Endothelial cell of umbilical vein (primary cell): ENCODE results near the gene SP140L. TPM values are rescaled to one million over a fixed set of nuclear protein-coding genes. Genes with fewer than 3 reads are reported as not detected.

ENCODE experiments used
- Bru-seq: library from RNA; stranded (reverse); fragments of 400-500 nt; gene quantifications from one replicate; lab custom pipeline; 2021; lab: Mats Ljungman, UMichigan
- BruChase-seq, 2 experiments: library from RNA; stranded (reverse); fragments of 400-500 nt; gene quantifications; one replicate each; lab custom pipeline; 2021; lab: Mats Ljungman, UMichigan
- BruUV-seq: library from RNA; stranded (reverse); fragments of 400-500 nt; replicated peaks from 2 replicates; lab custom pipeline; 2021; lab: Mats Ljungman, UMichigan
- CTCF ChIA-PET: fragments of 300-600, 350-600 bp; sonication (Branson Sonifier 250); formaldehyde crosslinking; loops from one replicate; lab custom pipeline; 2021; ENCODE audit warnings: antibody characterized with exemption, inconsistent platforms; lab: Charles Lee
- POLR2A ChIA-PET: fragments of 300-600, 350-600 bp; sonication (Branson Sonifier 250); formaldehyde crosslinking; loops from one replicate; lab custom pipeline; 2021; ENCODE audit warnings: antibody characterized with exemption, inconsistent platforms; lab: Charles Lee
- DNase-seq: peaks from one replicate; pipeline ENCODE4 v3.0.0-alpha.2; 2011; ENCODE audit warnings: low read depth, low spot score
- FAIRE-seq: peaks from 2 replicates; lab custom pipeline; 2011; peaks lifted over from hg19 to GRCh38; lab: Jason Lieb, UNC
- H2AFZ ChIP-seq: 2 replicates; pipeline ENCODE4 v1.6.0; 2012; ENCODE audit warnings: low read depth, low read length, control low read depth, inconsistent platforms
- H3K27ac ChIP-seq: 2 replicates; pipeline ENCODE4 v1.5.1; 2011; ENCODE audit warnings: low read depth, mild to moderate bottlenecking, control low read depth, low read length, moderate library complexity; ENCODE audit not compliant: insufficient read depth
- H3K27me3 ChIP-seq, 2 experiments: 2 replicates each; pipeline versions ENCODE4 v1.6.0 to v1.6.1; 2011; ENCODE audit warnings: low read length in 2 of 2, mixed read lengths in 1 of 2; ENCODE audit not compliant: control insufficient read depth in 2 of 2, insufficient read depth in 2 of 2
- H3K36me3 ChIP-seq, 2 experiments: 2 replicates in 1 of 2; 3 replicates in 1 of 2; pipeline ENCODE4 v1.5.1; 2011; ENCODE audit warnings: low read length in 2 of 2, mild to moderate bottlenecking in 1 of 2, moderate library complexity in 1 of 2; ENCODE audit not compliant: control insufficient read depth in 2 of 2, insufficient read depth in 2 of 2; ENCODE audit errors: extremely low read depth in 1 of 2
- H3K4me1 ChIP-seq: 3 replicates; pipeline ENCODE4 v1.5.1; 2011; ENCODE audit warnings: mild to moderate bottlenecking, low read length; ENCODE audit not compliant: control insufficient read depth, insufficient read depth; ENCODE audit errors: extremely low read depth
- H3K4me2 ChIP-seq: 2 replicates; pipeline ENCODE4 v1.6.1; 2011; ENCODE audit warnings: low read length, control low read depth, mixed read lengths; ENCODE audit not compliant: insufficient read depth
- H3K4me3 ChIP-seq, 3 experiments: fragments of 200-600 bp in 1 of 3; sonication (generic), shearing (Covaris generic) in 1 of 3; replicated peaks in 1 of 3; 2 replicates each; pipeline ENCODE4 v1.5.1; 2011 to 2016; ENCODE audit warnings: control low read depth in 3 of 3, low read length in 3 of 3, mild to moderate bottlenecking in 2 of 3, inconsistent platforms in 1 of 3, low read depth in 1 of 3, moderate library complexity in 1 of 3; ENCODE audit not compliant: insufficient read depth in 1 of 3
- H3K79me2 ChIP-seq: 2 replicates; pipeline ENCODE4 v1.6.0; 2012; ENCODE audit warnings: low read length, inconsistent platforms; ENCODE audit not compliant: control insufficient read depth, insufficient read depth
- H3K9ac ChIP-seq: replicated peaks from 2 replicates; pipeline ENCODE3; 2011; ENCODE audit warnings: low read length, control low read depth; ENCODE audit not compliant: insufficient read depth; ENCODE audit errors: extremely low read depth
- H3K9me1 ChIP-seq: replicated peaks from 3 replicates; pipeline ENCODE4 v1.6.0; 2011; ENCODE audit warnings: mild to moderate bottlenecking, low read length; ENCODE audit not compliant: control insufficient read depth, insufficient read depth; ENCODE audit errors: extremely low read depth
- H3K9me3 ChIP-seq: replicated peaks from 2 replicates; pipeline ENCODE4 v1.5.1; 2012; ENCODE audit warnings: low read length, inconsistent platforms; ENCODE audit not compliant: control insufficient read depth, insufficient read depth
- H4K20me1 ChIP-seq: replicated peaks from 2 replicates; pipeline ENCODE3; 2011; ENCODE audit warnings: mild to moderate bottlenecking, low read length; ENCODE audit not compliant: control insufficient read depth, insufficient read depth; ENCODE audit errors: extremely low read depth
- EZH2 ChIP-seq: IDR thresholded peaks from 2 replicates; pipeline ENCODE4 v1.6.1; 2012; ENCODE audit warnings: borderline replicate concordance, low read depth, mild to moderate bottlenecking, moderate library complexity, low read length, inconsistent platforms; ENCODE audit not compliant: severe bottlenecking
- FOS ChIP-seq: IDR thresholded peaks from 2 replicates; pipeline ENCODE4 v1.6.1; 2011; ENCODE audit warnings: mild to moderate bottlenecking, low read length, moderate library complexity, borderline replicate concordance; ENCODE audit not compliant: insufficient read depth
- GATA2 ChIP-seq: IDR thresholded peaks from 2 replicates; pipeline ENCODE4 v1.7.0; 2011; ENCODE audit warnings: low read depth, mild to moderate bottlenecking, moderate library complexity, mixed read lengths, low read length; ENCODE audit not compliant: insufficient read length, insufficient read depth
- JUN ChIP-seq: IDR thresholded peaks from 2 replicates; pipeline ENCODE4 v1.6.1; 2011; ENCODE audit warnings: borderline replicate concordance, low read depth; ENCODE audit not compliant: insufficient read length, insufficient read depth
- MYC ChIP-seq: IDR thresholded peaks from one replicate; pipeline ENCODE4 v1.6.1; 2011; ENCODE audit warnings: mild to moderate bottlenecking, low read depth, low read length
- POLR2A ChIP-seq: IDR thresholded peaks from 2 replicates; pipeline ENCODE4 v1.6.1; 2012; ENCODE audit warnings: low read depth, mild to moderate bottlenecking, control low read depth, low read length
- POLR2AphosphoS5 ChIP-seq: IDR thresholded peaks from 2 replicates; pipeline ENCODE4 v1.6.1; 2012; ENCODE audit warnings: low read depth, mild to moderate bottlenecking, control low read depth, low read length, moderate library complexity; ENCODE audit not compliant: insufficient read depth
- dilution Hi-C: fragments of 300-500 bp; cut with MboI; formaldehyde crosslinking; loops from one replicate; pipeline ENCODE4 v1.15.0; 2019; ENCODE audit warnings: low sequenced_read_pairs; ENCODE audit not compliant: extremely low pct_ligation_motif_present
- intact Hi-C: fragments of 100-400 bp; cut with micrococcal nuclease; formaldehyde crosslinking; loops from one replicate; pipeline ENCODE4 v1.10.0; 2022
- long read RNA-seq: library from polyadenylated mRNA; stranded (forward); transcript quantifications from one replicate; pipeline ENCODE4 v2.0.0, GENCODE V29; 2021
- polyA minus RNA-seq, 3 experiments: library from RNA; depleted of rRNA, polyadenylated mRNA; stranded (reverse); fragments of >200 nt; gene quantifications; 1 replicate in 1 of 3; 2 replicates in 2 of 3; pipeline ENCODE4 v1.2.3, GENCODE V29; 2011
- polyA plus RNA-seq, 4 experiments: library from polyadenylated mRNA; depleted of rRNA in 3 of 4; stranded (reverse) in 3 of 4; unstranded in 1 of 4; fragments of >200 nt; gene quantifications; 2 replicates each; pipeline versions ENCODE4 v1.2.1 to v1.2.3, GENCODE V29; 2011 to 2012; ENCODE audit warnings: missing spikeins in 1 of 4
- total RNA-seq: library from RNA; stranded (reverse); gene quantifications from 2 replicates; pipeline ENCODE4 v1.2.3, GENCODE V29; 2021
- TF ChIP-seq, protein P1 (sequence below), 2 donors: IDR thresholded peaks; 1 replicate in 1 of 2; 2 replicates in 1 of 2; pipeline ENCODE4 v1.5.1; 2011; ENCODE audit warnings: low read length in 2 of 2, mild to moderate bottlenecking in 2 of 2, moderate library complexity in 2 of 2, control low read depth in 1 of 2, inconsistent platforms in 1 of 2, low read depth in 1 of 2; ENCODE audit not compliant: insufficient read depth in 1 of 2; ENCODE audit errors: extremely low read depth in 1 of 2
- TF ChIP-seq, protein P2 (sequence below): IDR thresholded peaks from 2 replicates; pipeline ENCODE4 v1.6.1; 2011; ENCODE audit not compliant: insufficient read depth, insufficient read length

SP140L gene
- total RNA-seq (21.4 and 27.3 TPM in 2 replicates), polyA plus RNA-seq (10.7 and 16.0 TPM in 2 replicates), polyA minus RNA-seq (16.0 and 17.8 TPM in 2 replicates), Bru-seq, nascent RNA (percentile 76 among the genes with signal in this experiment), BruChase-seq, experiment 1, labeled RNA remaining after a 6-hour chase (percentile 60 among the genes with signal in this experiment), BruChase-seq, experiment 2, labeled RNA remaining after a 2-hour chase (percentile 65 among the genes with signal in this experiment)
- 7.7 and 8.1 TPM in 2 replicates for polyA plus RNA-seq (2011; cell fraction: cytosol; rRNA removed)
- polyA plus RNA-seq (2011; cell fraction: nucleus; rRNA removed) = 49.3 and 51.8 TPM in 2 replicates
- 15.8 and 22.9 TPM in 2 replicates for polyA plus RNA-seq (2012)
- polyA minus RNA-seq (2011; cell fraction: cytosol; rRNA and poly(A)+ RNA removed) = 3.4 TPM
- 25.6 and 29.6 TPM in 2 replicates for polyA minus RNA-seq (2011; cell fraction: nucleus; rRNA and poly(A)+ RNA removed)
- long read RNA-seq, transcript SP140L-203 (19 exons, 2,665 nt) = major isoform, 10 of 33 reads
- long read RNA-seq, partial matches to known transcripts = 8 of 33 reads
- long read RNA-seq, other reads (novel, unspliced or antisense) = 12 of 33 reads

DNA sequence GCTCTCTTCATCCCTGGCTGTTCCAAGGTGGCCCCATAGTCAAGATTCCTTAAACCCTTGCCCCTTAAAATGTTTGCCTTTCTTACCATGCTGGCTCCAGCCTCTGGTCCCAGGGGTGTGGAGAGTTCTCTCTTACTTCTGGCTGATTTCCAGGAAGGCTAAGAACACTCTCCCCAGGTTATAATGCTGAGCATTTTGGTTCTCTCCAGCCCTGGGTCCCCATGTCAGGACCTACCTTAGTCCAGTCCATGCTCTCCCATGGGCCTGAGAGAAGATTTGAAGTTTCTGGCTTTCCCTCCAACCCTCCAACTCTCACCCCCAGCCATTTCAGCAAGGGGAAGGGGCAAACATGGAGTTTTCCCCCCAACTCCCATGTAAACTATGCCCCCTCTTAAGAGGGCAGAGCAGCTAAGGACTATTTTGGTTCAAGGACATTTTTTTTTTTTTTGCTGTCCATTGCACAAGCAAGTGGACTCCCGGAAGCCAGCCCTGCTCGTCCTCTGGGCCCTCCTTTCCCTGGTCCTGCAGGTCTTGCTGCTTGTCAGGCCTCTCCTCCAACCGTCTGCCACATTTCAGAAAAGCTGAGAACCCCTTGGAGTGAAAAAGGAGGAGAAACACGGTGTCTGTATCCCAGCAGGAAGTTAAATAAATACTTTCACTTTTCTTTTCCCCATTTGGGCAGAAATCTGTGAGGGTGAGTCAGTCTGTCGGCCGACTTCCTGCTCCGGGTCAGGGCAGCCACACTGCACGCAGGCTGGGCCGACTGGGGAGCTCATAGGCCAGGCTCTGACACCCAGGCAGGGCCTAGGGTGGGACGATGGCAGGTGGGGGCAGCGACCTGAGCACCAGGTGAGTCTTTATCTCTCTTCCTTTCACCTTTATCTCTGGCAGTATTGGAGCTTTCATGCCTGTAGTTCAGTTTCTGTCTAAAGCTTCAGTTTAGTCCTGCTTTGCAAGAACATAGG lies at the start of gene SP140L:
Gene SP140L (plus strand): TSS at position 741 of the 965 bp plus-strand sequence. CDS start 77 bp downstream, at position 818.
- no peak for TF ChIP-seq GATA2
- TF ChIP-seq MYC = no peak
- peak; percentile 59 for TF ChIP-seq JUN
- TF ChIP-seq, protein P1, sequence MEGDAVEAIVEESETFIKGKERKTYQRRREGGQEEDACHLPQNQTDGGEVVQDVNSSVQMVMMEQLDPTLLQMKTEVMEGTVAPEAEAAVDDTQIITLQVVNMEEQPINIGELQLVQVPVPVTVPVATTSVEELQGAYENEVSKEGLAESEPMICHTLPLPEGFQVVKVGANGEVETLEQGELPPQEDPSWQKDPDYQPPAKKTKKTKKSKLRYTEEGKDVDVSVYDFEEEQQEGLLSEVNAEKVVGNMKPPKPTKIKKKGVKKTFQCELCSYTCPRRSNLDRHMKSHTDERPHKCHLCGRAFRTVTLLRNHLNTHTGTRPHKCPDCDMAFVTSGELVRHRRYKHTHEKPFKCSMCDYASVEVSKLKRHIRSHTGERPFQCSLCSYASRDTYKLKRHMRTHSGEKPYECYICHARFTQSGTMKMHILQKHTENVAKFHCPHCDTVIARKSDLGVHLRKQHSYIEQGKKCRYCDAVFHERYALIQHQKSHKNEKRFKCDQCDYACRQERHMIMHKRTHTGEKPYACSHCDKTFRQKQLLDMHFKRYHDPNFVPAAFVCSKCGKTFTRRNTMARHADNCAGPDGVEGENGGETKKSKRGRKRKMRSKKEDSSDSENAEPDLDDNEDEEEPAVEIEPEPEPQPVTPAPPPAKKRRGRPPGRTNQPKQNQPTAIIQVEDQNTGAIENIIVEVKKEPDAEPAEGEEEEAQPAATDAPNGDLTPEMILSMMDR (IDR thresholded peaks at IDR 0.05; ENCODE audit: extremely low read depth in 1 of 2, insufficient read depth in 1 of 2, low read depth in 1 of 2, low read length in 2 of 2) = no peak
- peak; percentile 21 for TF ChIP-seq POLR2A
- TF ChIP-seq, protein P2, sequence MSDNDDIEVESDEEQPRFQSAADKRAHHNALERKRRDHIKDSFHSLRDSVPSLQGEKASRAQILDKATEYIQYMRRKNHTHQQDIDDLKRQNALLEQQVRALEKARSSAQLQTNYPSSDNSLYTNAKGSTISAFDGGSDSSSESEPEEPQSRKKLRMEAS = no peak
- TF ChIP-seq FOS = peak; percentile 91
- no peak for TF ChIP-seq EZH2
- TF ChIP-seq POLR2AphosphoS5 = peak; percentile 60
- TSS peak; percentile 70 for BruUV-seq
- Histone ChIP-seq H3K4me3 (peak within 1 kb of the TSS; percentile 34 to 89 (median 61)), H3K9me1 (no peaks in the 10 kb centered on the region), H3K4me1 (peaks cover 17% of the 10 kb centered on the region), H4K20me1 (no peaks in the 10 kb centered on the region), H3K36me3 (no peaks in the 10 kb centered on the region), H3K4me2 (peak within 1 kb of the TSS; percentile 98), H2AFZ (peak within 1 kb of the TSS; percentile 97), H3K9ac (peak within 1 kb of the TSS; percentile 78), H3K9me3 (no peaks in the 10 kb centered on the region), H3K79me2 (peaks cover 11% of the 10 kb centered on the region), H3K27me3 (no peaks in the 10 kb centered on the region), H3K27ac (peak within 1 kb of the TSS; percentile 66)
- POLR2A ChIA-PET = interaction anchor here (0.7 kb wide), 1 partner anchor 9 kb away, joined by 4 read pairs; no protein-coding TSS in a partner anchor
- intact Hi-C loops = loop anchor here (1.0 to 5.0 kb wide), 4 partner anchors 83 to 404 kb away; partner anchors contain the start of genes FBXO36, SP100 and TRIP12
- CTCF ChIA-PET = interaction anchor here (0.7 to 2.1 kb wide), 4 partner anchors 9 to 167 kb away, joined by 3 to 5 read pairs (median 4); no protein-coding TSS in a partner anchor
- DNase-seq (peak; percentile 86), FAIRE-seq (peak; percentile 97)
- dilution Hi-C loops = no loop called here
